ENCODE results near the gene EVL. TPM values are rescaled to one million over a fixed set of nuclear protein-coding genes. Genes with fewer than 3 reads are reported as not detected.
"Not testable (repeated sequence)": the region's sequence is repeated elsewhere in the genome, so short reads cannot be mapped to it uniquely, and the experiment has no call there.

EVL gene
- polyA plus RNA-seq, 2 of the 4 experiments (the other 2 are of a cell fraction), result 14.8 to 32.9 TPM

- WGBS (ENCODE audit: missing lambda C conversion rate), result 54% methylated on average over 12 of the region's 12 CpGs
- ATAC-seq (peak in 1 of 2 experiments; percentile 37; a peak in 3 of 6 replicates), DNase-seq (ENCODE audit: low read depth in 1 of 2, low spot score in 1 of 2) (peak; percentile 30 to 39), FAIRE-seq (no peak)
- TF ChIP-seq BHLHE40 (IDR thresholded peaks at IDR 0.05; ENCODE audit: low read depth, low read length) (no peak), HOXA7 (CRISPR knock-in tag; IDR thresholded peaks at IDR 0.05) (no peak), FOXS1 (CRISPR knock-in tag; IDR thresholded peaks at IDR 0.05) (no peak), ZC3H11A (IDR thresholded peaks at IDR 0.05) (no peak), MYC (IDR thresholded peaks at IDR 0.05; ENCODE audit: borderline replicate concordance, low read length) (no peak)
- POLR2A ChIA-PET, result interaction anchor here (0.8 kb wide), 1 partner anchor 37 kb away, joined by 4 read pairs; no protein-coding TSS in a partner anchor
- Histone ChIP-seq H3K4me1 (peaks cover 20% of the 10 kb centered on the region), H3K27ac (peak overlapping the region; percentile 40 to 52; a peak in 5 of 6 replicates), H3K4me3 (no peak overlapping the region), H3K4me2 (peak overlapping the region; percentile 39; the same call in 2 of the 3 replicates), H3K9me3 (peaks cover 12% of the 10 kb centered on the region)
- CTCF ChIA-PET, result interaction anchor here (0.8 to 4.0 kb wide), 16 partner anchors 10 to 174 kb away, joined by 3 to 23 read pairs (median 4); no protein-coding TSS in a partner anchor
These were observed 90.8 kb downstream of the EVL start for GRCh38 chr14:100155756-100156616.

GRCh38 chr14:100156776-100157175 lies 91.6 kb downstream of the EVL start:
- no peak for FAIRE-seq
- ATAC-seq, result no peak
- Histone ChIP-seq H3K4me2 (peak overlapping the region; percentile 39; the same call in 2 of the 3 replicates), H3K4me3 (no peak overlapping the region), H3K9me3 (peaks cover 12% of the 10 kb centered on the region), H3K27ac (peak overlapping the region; percentile 40 to 52; a peak in 3 of 6 replicates), H3K4me1 (peaks cover 20% of the 10 kb centered on the region)
- POLR2A ChIA-PET, result no interaction called here
- DNase-seq (ENCODE audit: low read depth in 1 of 2, low spot score in 1 of 2), result no peak
- 79% methylated on average over 6 of the region's 6 CpGs for WGBS (ENCODE audit: missing lambda C conversion rate)
- CTCF ChIA-PET, result interaction anchor here (0.9 to 4.0 kb wide), 9 partner anchors 9 to 174 kb away, joined by 3 to 23 read pairs (median 9); no protein-coding TSS in a partner anchor
- no peak for TF ChIP-seq EP300 (IDR thresholded peaks at IDR 0.05)
- TF ChIP-seq BCL3 (IDR thresholded peaks at IDR 0.05), result no peak
- no peak for TF ChIP-seq HOXB13 (CRISPR knock-in tag; IDR thresholded peaks at IDR 0.05; ENCODE audit: low read depth)

GRCh38 chr14:100157548-100158232 lies 92.5 kb downstream of the EVL start:
- ATAC-seq; DNase-seq (ENCODE audit: low read depth in 1 of 2, low spot score in 1 of 2); FAIRE-seq; H3K4me3 ChIP-seq; H3K4me2 ChIP-seq; H3K27ac ChIP-seq: not testable (repeated sequence)
- Histone ChIP-seq H3K9me3 (peaks cover 12% of the 10 kb centered on the region), H3K4me1 (peaks cover 20% of the 10 kb centered on the region)
- POLR2A ChIA-PET, result interaction anchor here (0.7 kb wide), 1 partner anchor 261 kb away, joined by 5 read pairs; no protein-coding TSS in a partner anchor
- 90% methylated on average over 15 of the region's 16 CpGs for WGBS (ENCODE audit: missing lambda C conversion rate)
- CTCF ChIA-PET, result interaction anchor here (1.1 to 4.0 kb wide), 7 partner anchors 8 to 175 kb away, joined by 3 to 23 read pairs (median 13); no protein-coding TSS in a partner anchor

- Histone ChIP-seq H3K4me1 (peaks cover 20% of the 10 kb centered on the region), H3K4me2 (peak overlapping the region; percentile 90), H3K4me3 (peak overlapping the region; percentile 53; the same call in 2 of the 3 replicates), H3K27ac (peak overlapping the region in 1 of 2 experiments; percentile 55; a peak in 1 of 6 replicates), H3K9me3 (peaks cover 12% of the 10 kb centered on the region)
- POLR2A ChIA-PET, result interaction anchor here (0.7 kb wide), 1 partner anchor 262 kb away, joined by 5 read pairs; no protein-coding TSS in a partner anchor
- 62% methylated on average over 31 of the region's 32 CpGs for WGBS (ENCODE audit: missing lambda C conversion rate)
- TF ChIP-seq FOSB (CRISPR knock-in tag; IDR thresholded peaks at IDR 0.05) (no peak), HOXA7 (CRISPR knock-in tag; IDR thresholded peaks at IDR 0.05) (no peak), JUN (IDR thresholded peaks at IDR 0.05) (no peak), CBX2 (IDR thresholded peaks at IDR 0.05; ENCODE audit: borderline replicate concordance, low read depth) (no peak), KDM1A (IDR thresholded peaks at IDR 0.05; ENCODE audit: low read depth) (no peak), ZC3H11A (IDR thresholded peaks at IDR 0.05) (no peak), E2F6 (IDR thresholded peaks at IDR 0.05; ENCODE audit: borderline replicate concordance, low read depth) (no peak), HMGXB4 (CRISPR knock-in tag; IDR thresholded peaks at IDR 0.05; ENCODE audit: borderline replicate concordance) (no peak), BHLHE40 (IDR thresholded peaks at IDR 0.05; ENCODE audit: low read depth, low read length) (no peak), CBX8 (IDR thresholded peaks at IDR 0.05) (no peak), CHD2 (IDR thresholded peaks at IDR 0.05; ENCODE audit: low read length, partially characterized antibody) (no peak), POLR2AphosphoS2 (conservative IDR thresholded peaks at IDR 0.05; ENCODE audit: low read length) (no peak), HES2 (IDR thresholded peaks at IDR 0.05) (no peak), RCOR1 (IDR thresholded peaks at IDR 0.05; ENCODE audit: low read depth, low read length) (no peak)
- CTCF ChIA-PET, result interaction anchor here (0.6 to 2.7 kb wide), 2 partner anchors 34 to 176 kb away, joined by 3 to 9 read pairs; no protein-coding TSS in a partner anchor
- no peak for FAIRE-seq
- ATAC-seq, result no peak
- no peak for DNase-seq (ENCODE audit: low read depth in 1 of 2, low spot score in 1 of 2)
These were observed 93.4 kb downstream of the EVL start for GRCh38 chr14:100158566-100159093.
